Naive thymus-derived CD4-positive, alpha-beta T cell (primary cell): ENCODE data around the gene GPR171. TPM values are rescaled to one million over a fixed set of nuclear protein-coding genes. Genes with fewer than 3 reads are reported as not detected.

Experiments used
- ATAC-seq: fragments of 150-1000 bp; cut with Tn5 transposase; 2 replicates; pipeline ENCODE4 v1.10.0; 2021; ENCODE audit warnings: mild to moderate bottlenecking, moderate library complexity
- CTCF ChIA-PET: fragments of 350-600 bp; sonication (Branson Sonifier 250); formaldehyde crosslinking; loops from one replicate; lab custom pipeline; 2021; ENCODE audit warnings: antibody characterized with exemption; lab: Charles Lee
- POLR2A ChIA-PET: fragments of 350-600 bp; sonication (Branson Sonifier 250); formaldehyde crosslinking; loops from one replicate; lab custom pipeline; 2021; ENCODE audit warnings: antibody characterized with exemption, inconsistent platforms; lab: Charles Lee
- DNase-seq, 9 donors: peaks; one replicate each; pipeline versions ENCODE4 v3.0.0 to v3.0.0-alpha.2; 2020 to 2022; ENCODE audit warnings: mixed read lengths in 1 of 9
- H3K27ac ChIP-seq: one replicate; pipeline ENCODE4 v1.7.0; 2013; ENCODE audit warnings: mild to moderate bottlenecking, low read depth, low read length, moderate library complexity
- H3K27me3 ChIP-seq, 2 donors: one replicate each; pipeline ENCODE4 v1.7.0; 2013; ENCODE audit warnings: low read length in 2 of 2, mild to moderate bottlenecking in 2 of 2, moderate library complexity in 2 of 2; ENCODE audit not compliant: control insufficient read depth in 2 of 2, insufficient read depth in 2 of 2
- H3K36me3 ChIP-seq, 3 experiments: 1 replicate in 2 of 3; 2 replicates in 1 of 3; pipeline ENCODE4 v1.7.0; 2013; ENCODE audit warnings: low read length in 3 of 3, mild to moderate bottlenecking in 3 of 3, moderate library complexity in 1 of 3; ENCODE audit not compliant: insufficient read depth in 3 of 3, control insufficient read depth in 2 of 3
- H3K4me1 ChIP-seq, 2 donors: one replicate each; pipeline ENCODE4 v1.7.0; 2013; ENCODE audit warnings: low read length in 2 of 2, mild to moderate bottlenecking in 2 of 2, moderate library complexity in 1 of 2; ENCODE audit not compliant: control insufficient read depth in 2 of 2, insufficient read depth in 2 of 2
- H3K4me3 ChIP-seq: 2 replicates; pipeline ENCODE4 v1.7.0; 2013; ENCODE audit warnings: mild to moderate bottlenecking, low read length
- H3K9me3 ChIP-seq, 3 experiments: 1 replicate in 2 of 3; 2 replicates in 1 of 3; pipeline ENCODE4 v1.7.0; 2013; ENCODE audit warnings: low read length in 3 of 3; ENCODE audit not compliant: control insufficient read depth in 2 of 3
- H3K27ac Mint-ChIP-seq, 9 donors: one replicate each; pipeline ENCODE4 v1.8.0; 2020 to 2022; ENCODE audit warnings: mixed read lengths in 9 of 9, mild to moderate bottlenecking in 8 of 9, moderate library complexity in 5 of 9, inconsistent platforms in 2 of 9
- H3K27me3 Mint-ChIP-seq, 5 donors: one replicate each; pipeline ENCODE4 v1.8.0; 2021 to 2022; ENCODE audit warnings: mixed read lengths in 5 of 5, mild to moderate bottlenecking in 1 of 5
- H3K36me3 Mint-ChIP-seq, 5 donors: one replicate each; pipeline ENCODE4 v1.8.0; 2020 to 2022; ENCODE audit warnings: mixed read lengths in 5 of 5, mild to moderate bottlenecking in 3 of 5, inconsistent platforms in 1 of 5
- H3K4me1 Mint-ChIP-seq, 7 donors: one replicate each; pipeline ENCODE4 v1.8.0; 2020 to 2022; ENCODE audit warnings: mixed read lengths in 7 of 7, mild to moderate bottlenecking in 3 of 7, inconsistent platforms in 1 of 7
- H3K4me3 Mint-ChIP-seq, 10 donors: one replicate each; pipeline ENCODE4 v1.8.0; 2020 to 2022; ENCODE audit warnings: mild to moderate bottlenecking in 10 of 10, mixed read lengths in 10 of 10, moderate library complexity in 6 of 10, inconsistent platforms in 2 of 10
- H3K9me3 Mint-ChIP-seq, 11 donors: one replicate each; pipeline ENCODE4 v1.8.0; 2020 to 2022; ENCODE audit warnings: mixed read lengths in 11 of 11, mild to moderate bottlenecking in 4 of 11, inconsistent platforms in 1 of 11, moderate library complexity in 1 of 11
- intact Hi-C, 2 donors: fragments of 100-400 bp; cut with micrococcal nuclease; formaldehyde crosslinking; loops; one replicate each; pipeline ENCODE4 v1.15.1; 2023
- polyA plus RNA-seq, 2 donors: library from polyadenylated mRNA; unstranded; fragments of 300-500 nt; fragmentation: Illumina TruSeq; gene quantifications; one replicate each; pipeline ENCODE4 v1.2.3, GENCODE V29; 2021
- total RNA-seq, 6 experiments: library from RNA in 5 of 6; stranded (reverse) in 5 of 6; gene quantifications; 1 replicate in 5 of 6; 2 replicates in 1 of 6; pipeline ENCODE4 v1.2.3 and lab custom pipeline; 2021 to 2026

Gene GPR171
- total and polyA plus RNA-seq, 7 experiments from 2014 or later = 16.0 to 251 (median 65.5) TPM

- peak overlapping the region in 7 of 10 donors; percentile 6 to 68 (median 35) for H3K4me3 Mint-ChIP-seq
- ChIA-PET CTCF (interaction anchor here (0.6 to 7.2 kb wide), 17 partner anchors 8 to 1936 kb away, joined by 3 to 133 read pairs (median 6); partner anchors contain the start of genes GPR171 and P2RY14), POLR2A (interaction anchor here (2.4 to 5.6 kb wide), 2 partner anchors 53 to 60 kb away, joined by 13 to 39 read pairs; partner anchors contain the start of gene P2RY14)
- Histone ChIP-seq H3K36me3 (no peaks in the 10 kb centered on the region), H3K4me3 (no peak overlapping the region), H3K27me3 (no peaks in the 10 kb centered on the region), H3K4me1 (peaks cover 0 to 9% of the 10 kb centered on the region in 2 donors), H3K9me3 (no peaks in the 10 kb centered on the region), H3K27ac (no peak overlapping the region)
- intact Hi-C loops = loop anchor here (1.0 to 5.0 kb wide), 16 partner anchors 16 to 1297 kb away; partner anchors contain the start of genes GPR171 (in 2 of the 2) and P2RY14 (in 2 of the 2)
- no peaks in the 10 kb centered on the region for H3K27me3 Mint-ChIP-seq
- peaks cover 0 to 14% (median 3%) of the 10 kb centered on the region in 5 donors for H3K36me3 Mint-ChIP-seq
- peaks cover 19 to 63% (median 43%) of the 10 kb centered on the region in 7 donors for H3K4me1 Mint-ChIP-seq
- peaks cover 0 to 10% (median 1%) of the 10 kb centered on the region in 11 donors for H3K9me3 Mint-ChIP-seq
- ATAC-seq = peak; percentile 28
- DNase-seq = peak in 1 of 9 donors; percentile 23
- peak overlapping the region in 7 of 9 donors; percentile 1 to 65 (median 37) for H3K27ac Mint-ChIP-seq
Observed at GRCh38 chr3:151227266-151227806, 24.3 kb upstream of the GPR171 start.

GRCh38 chr3:151226825-151227224, 23.8 kb upstream of the GPR171 start:
- intact Hi-C loops = loop anchor here (1.0 to 5.0 kb wide), 16 partner anchors 16 to 1297 kb away; partner anchors contain the start of genes GPR171 (in 2 of the 2) and P2RY14 (in 2 of the 2)
- H3K27me3 ChIP-seq = no peaks in the 10 kb centered on the region
- Mint-ChIP-seq H3K4me3 (no peak overlapping the region), H3K36me3 (peaks cover 0 to 19% (median 7%) of the 10 kb centered on the region in 5 donors), H3K27ac (peak overlapping the region in 2 of 9 donors; percentile 58 to 80), H3K27me3 (no peaks in the 10 kb centered on the region), H3K4me1 (peaks cover 17 to 63% (median 43%) of the 10 kb centered on the region in 7 donors), H3K9me3 (peaks cover 0 to 14% (median 4%) of the 10 kb centered on the region in 11 donors)
- H3K27ac ChIP-seq = no peak overlapping the region
- H3K4me1 ChIP-seq = peaks cover 0 to 9% of the 10 kb centered on the region in 2 donors
- H3K9me3 ChIP-seq = no peaks in the 10 kb centered on the region
- ChIA-PET CTCF (interaction anchor here (0.6 to 7.2 kb wide), 15 partner anchors 7 to 1937 kb away, joined by 3 to 133 read pairs (median 6); partner anchors contain the start of genes GPR171 and P2RY14), POLR2A (interaction anchor here (2.4 to 5.6 kb wide), 2 partner anchors 54 to 59 kb away, joined by 13 to 39 read pairs; partner anchors contain the start of gene P2RY14)
- H3K36me3 ChIP-seq = no peaks in the 10 kb centered on the region
- H3K4me3 ChIP-seq = no peak overlapping the region
- DNase-seq = no peak
- ATAC-seq = no peak

- H3K9me3 ChIP-seq = no peaks in the 10 kb centered on the region
- Mint-ChIP-seq H3K4me3 (peak overlapping the region in 2 of 10 donors; percentile 1 to 39), H3K27me3 (no peaks in the 10 kb centered on the region), H3K9me3 (peaks cover 0 to 19% (median 4%) of the 10 kb centered on the region in 11 donors), H3K4me1 (peaks cover 17 to 59% (median 42%) of the 10 kb centered on the region in 7 donors), H3K27ac (peak overlapping the region; percentile 29 to 80 (median 66)), H3K36me3 (peaks cover 0 to 24% (median 7%) of the 10 kb centered on the region in 5 donors)
- H3K27me3 ChIP-seq = no peaks in the 10 kb centered on the region
- H3K4me1 ChIP-seq = peaks cover 0 to 9% of the 10 kb centered on the region in 2 donors
- intact Hi-C loops = loop anchor here (2.0 to 5.0 kb wide), 3 partner anchors 211 to 693 kb away; no protein-coding TSS in a partner anchor
- no peak overlapping the region for H3K4me3 ChIP-seq
- ChIA-PET CTCF (interaction anchor here (0.9 to 7.2 kb wide), 7 partner anchors 9 to 74 kb away, joined by 3 to 133 read pairs (median 6); partner anchors contain the start of gene P2RY14), POLR2A (interaction anchor here (5.6 kb wide), 1 partner anchor 54 kb away, joined by 39 read pairs; the partner anchor contains the start of gene P2RY14)
- no peak for DNase-seq
- no peaks in the 10 kb centered on the region for H3K36me3 ChIP-seq
- ATAC-seq = peak; percentile 28
- H3K27ac ChIP-seq = no peak overlapping the region
Observed at GRCh38 chr3:151226088-151226563, 23.1 kb upstream of the GPR171 start.

GRCh38 chr3:151225040-151225975, 22.3 kb upstream of the GPR171 start:
- intact Hi-C loops = loop anchor here in 1 of 2 donors (5.0 kb wide), 1 partner anchor 212 kb away; no protein-coding TSS in a partner anchor
- Histone ChIP-seq H3K4me1 (peaks cover 0 to 9% of the 10 kb centered on the region in 2 donors), H3K36me3 (no peaks in the 10 kb centered on the region), H3K4me3 (no peak overlapping the region), H3K27ac (no peak overlapping the region), H3K9me3 (no peaks in the 10 kb centered on the region), H3K27me3 (no peaks in the 10 kb centered on the region)
- Mint-ChIP-seq H3K27me3 (no peaks in the 10 kb centered on the region), H3K27ac (peak overlapping the region; percentile 29 to 80 (median 66)), H3K9me3 (peaks cover 0 to 26% (median 9%) of the 10 kb centered on the region in 11 donors), H3K4me3 (peak overlapping the region in 4 of 10 donors; percentile 1 to 61 (median 10)), H3K36me3 (peaks cover 4 to 33% (median 9%) of the 10 kb centered on the region in 5 donors), H3K4me1 (peaks cover 11 to 50% (median 34%) of the 10 kb centered on the region in 7 donors)
- no peak for ATAC-seq
- ChIA-PET POLR2A (interaction anchor here (1.0 to 5.6 kb wide), 3 partner anchors 15 to 55 kb away, joined by 3 to 39 read pairs (median 3); partner anchors contain the start of gene P2RY14), CTCF (interaction anchor here (0.8 to 7.2 kb wide), 9 partner anchors 8 to 614 kb away, joined by 3 to 133 read pairs (median 4); partner anchors contain the start of gene P2RY14)
- no peak for DNase-seq

GRCh38 chr3:151224268-151224866, 21.4 kb upstream of the GPR171 start:
- no peaks in the 10 kb centered on the region for H3K36me3 ChIP-seq
- H3K27me3 ChIP-seq = no peaks in the 10 kb centered on the region
- H3K27me3 Mint-ChIP-seq = no peaks in the 10 kb centered on the region
- intact Hi-C loops = no loop called here
- H3K4me1 ChIP-seq = peaks cover 0 to 9% of the 10 kb centered on the region in 2 donors
- peaks cover 0 to 30% (median 9%) of the 10 kb centered on the region in 11 donors for H3K9me3 Mint-ChIP-seq
- DNase-seq (no peak), ATAC-seq (no peak)
- H3K4me1 Mint-ChIP-seq = peaks cover 9 to 47% (median 31%) of the 10 kb centered on the region in 7 donors
- H3K4me3 ChIP-seq = no peak overlapping the region
- H3K36me3 Mint-ChIP-seq = peaks cover 4 to 35% (median 9%) of the 10 kb centered on the region in 5 donors
- ChIA-PET CTCF (interaction anchor here (0.6 to 7.2 kb wide), 9 partner anchors 13 to 995 kb away, joined by 3 to 133 read pairs (median 4); partner anchors contain the start of gene P2RY14), POLR2A (interaction anchor here (0.6 to 1.0 kb wide), 4 partner anchors 8 to 54 kb away, joined by 3 read pairs; partner anchors contain the start of gene P2RY14)
- H3K27ac ChIP-seq = no peak overlapping the region
- peak overlapping the region in 6 of 9 donors; percentile 3 to 56 (median 15) for H3K27ac Mint-ChIP-seq
- peak overlapping the region in 1 of 10 donors; percentile 30 for H3K4me3 Mint-ChIP-seq
- no peaks in the 10 kb centered on the region for H3K9me3 ChIP-seq
